ENCODE results near the gene HOXA3. TPM values are rescaled to one million over a fixed set of nuclear protein-coding genes. Genes with fewer than 3 reads are reported as not detected.

The HOXA3 gene
- total and polyA plus RNA-seq, 2 of the 13 experiments (the other 11 are each of a cell fraction or from before 2014, with no cell fraction given), result 2.9 to 4.6 TPM

DNA sequence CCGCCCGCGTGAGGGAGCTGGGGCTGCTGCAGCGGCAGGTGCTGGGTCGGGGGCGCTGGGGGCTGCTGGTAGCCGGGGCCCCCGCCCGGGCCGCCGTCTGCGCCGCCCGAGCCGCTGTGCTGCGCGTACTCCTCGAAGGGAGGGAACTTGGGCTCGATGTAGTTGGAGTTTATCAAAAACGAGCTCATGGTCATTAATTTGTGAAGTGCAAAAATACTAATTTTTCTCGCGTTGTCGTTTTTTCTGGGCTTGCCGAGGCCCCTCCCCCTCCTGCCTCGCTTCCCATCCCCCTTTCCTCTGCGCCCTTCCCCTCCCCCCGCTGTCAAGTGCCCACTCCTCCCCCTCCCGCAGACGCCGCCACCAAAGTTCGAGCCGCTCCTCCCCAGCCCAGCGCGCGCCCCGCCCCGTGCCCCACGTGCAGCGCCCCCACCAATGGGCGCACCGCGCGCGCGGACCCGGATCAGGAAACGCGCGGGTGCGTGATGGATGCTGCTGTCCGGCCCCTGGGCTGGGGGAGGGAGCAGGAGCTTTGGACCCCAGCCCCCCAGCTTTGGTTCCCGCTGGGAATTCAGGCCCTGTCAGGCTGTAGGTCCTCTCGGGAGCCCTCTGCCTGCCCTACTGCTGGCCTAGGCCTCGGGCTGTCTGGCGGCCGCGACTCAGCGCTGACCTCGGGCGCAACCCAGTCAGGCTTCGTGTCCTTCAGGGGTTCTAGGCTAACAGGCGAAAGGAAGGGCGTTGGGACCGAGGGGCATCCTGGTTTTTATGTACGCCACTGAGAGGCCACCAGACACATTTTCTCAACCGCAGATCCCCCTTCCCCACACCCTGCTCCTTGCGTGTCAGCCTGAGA lies 21.6 kb downstream of the HOXA3 start, which contains the start of gene HOXA4 (continued):
- TF ChIP-seq MATR3 (CRISPR knock-in tag; IDR thresholded peaks at IDR 0.05), result no peak
- no peak for TF ChIP-seq ZNF629 (CRISPR knock-in tag; conservative IDR thresholded peaks at IDR 0.05)
- TF ChIP-seq, protein P1, sequence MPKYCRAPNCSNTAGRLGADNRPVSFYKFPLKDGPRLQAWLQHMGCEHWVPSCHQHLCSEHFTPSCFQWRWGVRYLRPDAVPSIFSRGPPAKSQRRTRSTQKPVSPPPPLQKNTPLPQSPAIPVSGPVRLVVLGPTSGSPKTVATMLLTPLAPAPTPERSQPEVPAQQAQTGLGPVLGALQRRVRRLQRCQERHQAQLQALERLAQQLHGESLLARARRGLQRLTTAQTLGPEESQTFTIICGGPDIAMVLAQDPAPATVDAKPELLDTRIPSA (CRISPR knock-in tag; IDR thresholded peaks at IDR 0.05; ENCODE audit: borderline replicate concordance), result no peak
- TF ChIP-seq, protein P2, sequence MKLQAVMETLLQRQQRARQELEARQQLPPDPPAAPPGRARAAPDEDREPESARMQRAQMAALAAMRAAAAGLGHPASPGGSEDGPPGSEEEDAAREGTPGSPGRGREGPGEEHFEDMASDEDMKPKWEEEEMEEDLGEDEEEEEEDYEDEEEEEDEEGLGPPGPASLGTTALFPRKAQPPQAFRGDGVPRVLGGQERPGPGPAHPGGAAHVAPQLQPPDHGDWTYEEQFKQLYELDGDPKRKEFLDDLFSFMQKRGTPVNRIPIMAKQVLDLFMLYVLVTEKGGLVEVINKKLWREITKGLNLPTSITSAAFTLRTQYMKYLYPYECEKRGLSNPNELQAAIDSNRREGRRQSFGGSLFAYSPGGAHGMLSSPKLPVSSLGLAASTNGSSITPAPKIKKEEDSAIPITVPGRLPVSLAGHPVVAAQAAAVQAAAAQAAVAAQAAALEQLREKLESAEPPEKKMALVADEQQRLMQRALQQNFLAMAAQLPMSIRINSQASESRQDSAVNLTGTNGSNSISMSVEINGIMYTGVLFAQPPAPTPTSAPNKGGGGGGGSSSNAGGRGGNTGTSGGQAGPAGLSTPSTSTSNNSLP (IDR thresholded peaks at IDR 0.05; ENCODE audit: low read depth, low read length), result no peak
- TF ChIP-seq WIZ (CRISPR knock-in tag; IDR thresholded peaks at IDR 0.05), result no peak
- TF ChIP-seq, protein P3, sequence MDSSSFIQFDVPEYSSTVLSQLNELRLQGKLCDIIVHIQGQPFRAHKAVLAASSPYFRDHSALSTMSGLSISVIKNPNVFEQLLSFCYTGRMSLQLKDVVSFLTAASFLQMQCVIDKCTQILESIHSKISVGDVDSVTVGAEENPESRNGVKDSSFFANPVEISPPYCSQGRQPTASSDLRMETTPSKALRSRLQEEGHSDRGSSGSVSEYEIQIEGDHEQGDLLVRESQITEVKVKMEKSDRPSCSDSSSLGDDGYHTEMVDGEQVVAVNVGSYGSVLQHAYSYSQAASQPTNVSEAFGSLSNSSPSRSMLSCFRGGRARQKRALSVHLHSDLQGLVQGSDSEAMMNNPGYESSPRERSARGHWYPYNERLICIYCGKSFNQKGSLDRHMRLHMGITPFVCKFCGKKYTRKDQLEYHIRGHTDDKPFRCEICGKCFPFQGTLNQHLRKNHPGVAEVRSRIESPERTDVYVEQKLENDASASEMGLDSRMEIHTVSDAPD (CRISPR knock-in tag; IDR thresholded peaks at IDR 0.05), result 0 out of 2 replicates have a peak, but pooled peaks have one; percentile 63
- TF ChIP-seq GPN1 (CRISPR knock-in tag; IDR thresholded peaks at IDR 0.05; ENCODE audit: borderline replicate concordance), result no peak
- no peak for TF ChIP-seq PAF1 (CRISPR knock-in tag; IDR thresholded peaks at IDR 0.05)
- no peak for TF ChIP-seq MEF2D (CRISPR knock-in tag; IDR thresholded peaks at IDR 0.05)
- no peak for TF ChIP-seq ZSCAN20 (CRISPR knock-in tag; IDR thresholded peaks at IDR 0.05; ENCODE audit: borderline replicate concordance)
- TF ChIP-seq ZNF614 (CRISPR knock-in tag; IDR thresholded peaks at IDR 0.05; ENCODE audit: borderline replicate concordance), result no peak
- TF ChIP-seq, protein P4, sequence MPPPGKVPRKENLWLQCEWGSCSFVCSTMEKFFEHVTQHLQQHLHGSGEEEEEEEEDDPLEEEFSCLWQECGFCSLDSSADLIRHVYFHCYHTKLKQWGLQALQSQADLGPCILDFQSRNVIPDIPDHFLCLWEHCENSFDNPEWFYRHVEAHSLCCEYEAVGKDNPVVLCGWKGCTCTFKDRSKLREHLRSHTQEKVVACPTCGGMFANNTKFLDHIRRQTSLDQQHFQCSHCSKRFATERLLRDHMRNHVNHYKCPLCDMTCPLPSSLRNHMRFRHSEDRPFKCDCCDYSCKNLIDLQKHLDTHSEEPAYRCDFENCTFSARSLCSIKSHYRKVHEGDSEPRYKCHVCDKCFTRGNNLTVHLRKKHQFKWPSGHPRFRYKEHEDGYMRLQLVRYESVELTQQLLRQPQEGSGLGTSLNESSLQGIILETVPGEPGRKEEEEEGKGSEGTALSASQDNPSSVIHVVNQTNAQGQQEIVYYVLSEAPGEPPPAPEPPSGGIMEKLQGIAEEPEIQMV (CRISPR knock-in tag; IDR thresholded peaks at IDR 0.05; ENCODE audit: low read depth), result no peak
- TF ChIP-seq PAWR (CRISPR knock-in tag; IDR thresholded peaks at IDR 0.05; ENCODE audit: borderline replicate concordance), result no peak
- TF ChIP-seq JUN (CRISPR knock-in tag; IDR thresholded peaks at IDR 0.05), result no peak
- TF ChIP-seq RXRA (CRISPR knock-in tag; IDR thresholded peaks at IDR 0.05), result peak; percentile 75
- TF ChIP-seq NCOA5 (CRISPR knock-in tag; IDR thresholded peaks at IDR 0.05), result no peak
- TF ChIP-seq CEBPB (IDR thresholded peaks at IDR 0.05; ENCODE audit: borderline replicate concordance, low read depth, low read length), result no peak
- TF ChIP-seq FOXO1 (CRISPR knock-in tag; IDR thresholded peaks at IDR 0.05), result peak; percentile 32; the same call in 1 of the 2 replicates
- no peak for TF ChIP-seq ZNF577 (CRISPR knock-in tag; IDR thresholded peaks at IDR 0.05; ENCODE audit: borderline replicate concordance, low read depth)
- TF ChIP-seq NFIB (CRISPR knock-in tag; IDR thresholded peaks at IDR 0.05; ENCODE audit: borderline replicate concordance), result no peak
- TF ChIP-seq CREM (IDR thresholded peaks at IDR 0.05), result no peak
- TF ChIP-seq CREM (CRISPR knock-in tag; IDR thresholded peaks at IDR 0.05), result no peak
- TF ChIP-seq MBNL3 (CRISPR knock-in tag; conservative IDR thresholded peaks at IDR 0.05), result no peak
- TF ChIP-seq NBN (conservative IDR thresholded peaks at IDR 0.05), result no peak
- TF ChIP-seq ARNT (IDR thresholded peaks at IDR 0.05), result no peak
- TF ChIP-seq, protein P5, sequence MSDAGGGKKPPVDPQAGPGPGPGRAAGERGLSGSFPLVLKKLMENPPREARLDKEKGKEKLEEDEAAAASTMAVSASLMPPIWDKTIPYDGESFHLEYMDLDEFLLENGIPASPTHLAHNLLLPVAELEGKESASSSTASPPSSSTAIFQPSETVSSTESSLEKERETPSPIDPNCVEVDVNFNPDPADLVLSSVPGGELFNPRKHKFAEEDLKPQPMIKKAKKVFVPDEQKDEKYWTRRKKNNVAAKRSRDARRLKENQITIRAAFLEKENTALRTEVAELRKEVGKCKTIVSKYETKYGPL (CRISPR knock-in tag; IDR thresholded peaks at IDR 0.05), result no peak
- no peak for TF ChIP-seq ZNF652 (CRISPR knock-in tag; IDR thresholded peaks at IDR 0.05; ENCODE audit: borderline replicate concordance, low read depth)

Measured in HepG2 (cell line).